Right hindlimb (tissue), 1 donor: ENCODE results near the gene PRKAR2A.
"Not testable (repeated sequence)": the region's sequence is repeated elsewhere in the genome, so short reads cannot be mapped to it uniquely, and the experiment has no call there.

ENCODE experiments used
- DNase-seq: peaks from one replicate; pipeline ENCODE4 v3.0.0-alpha.2; 2018

The PRKAR2A gene

GRCh38 chr3:48835650-48836366 is 11.9 kb downstream of the PRKAR2A start:
- DNase-seq: no peak

GRCh38 chr3:48832684-48833083 is 15.0 kb downstream of the PRKAR2A start:
- DNase-seq: no peak

- no peak for DNase-seq
Measured at GRCh38 chr3:48830715-48831114, 17.0 kb downstream of the PRKAR2A start.

- DNase-seq: not testable (repeated sequence)
Measured at GRCh38 chr3:48829525-48829924, 18.1 kb downstream of the PRKAR2A start.

- not testable (repeated sequence) for DNase-seq
Measured at GRCh38 chr3:48827874-48828273, 19.8 kb downstream of the PRKAR2A start.

GRCh38 chr3:48826451-48826850 is 21.2 kb downstream of the PRKAR2A start:
- no peak for DNase-seq

- DNase-seq: no peak
Measured at GRCh38 chr3:48820612-48821324, 26.9 kb downstream of the PRKAR2A start.

GRCh38 chr3:48819234-48820221 is 28.1 kb downstream of the PRKAR2A start:
- DNase-seq: no peak

- DNase-seq: no peak
Measured at GRCh38 chr3:48811524-48811923, 36.1 kb downstream of the PRKAR2A start.

- no peak for DNase-seq
Measured at GRCh38 chr3:48804930-48805329, 42.7 kb downstream of the PRKAR2A start.

GRCh38 chr3:48800831-48801230 is 46.8 kb downstream of the PRKAR2A start:
- not testable (repeated sequence) for DNase-seq

- DNase-seq: no peak
Measured at GRCh38 chr3:48798998-48799397, 48.7 kb downstream of the PRKAR2A start.

- DNase-seq: no peak
Measured at GRCh38 chr3:48797626-48798025, 50.0 kb downstream of the PRKAR2A start.

- no peak for DNase-seq
Measured at GRCh38 chr3:48795997-48796732, 51.5 kb downstream of the PRKAR2A start.

- not testable (repeated sequence) for DNase-seq
Measured at GRCh38 chr3:48793484-48793883, 54.2 kb downstream of the PRKAR2A start.

- no peak for DNase-seq
Measured at GRCh38 chr3:48789665-48790064, 58.0 kb downstream of the PRKAR2A start.

GRCh38 chr3:48788544-48789162 is 59.0 kb downstream of the PRKAR2A start:
- no peak for DNase-seq

- no peak for DNase-seq
Measured at GRCh38 chr3:48784426-48785120, 63.1 kb downstream of the PRKAR2A start.

GRCh38 chr3:48783304-48783703 is 64.4 kb downstream of the PRKAR2A start:
- no peak for DNase-seq

GRCh38 chr3:48782046-48782445 is 65.6 kb downstream of the PRKAR2A start:
- no peak for DNase-seq

- DNase-seq: not testable (repeated sequence)
Measured at GRCh38 chr3:48778565-48778964, 69.1 kb downstream of the PRKAR2A start.
